Measurements from ENCODE around the gene OTOG.

Gene OTOG

DNA sequence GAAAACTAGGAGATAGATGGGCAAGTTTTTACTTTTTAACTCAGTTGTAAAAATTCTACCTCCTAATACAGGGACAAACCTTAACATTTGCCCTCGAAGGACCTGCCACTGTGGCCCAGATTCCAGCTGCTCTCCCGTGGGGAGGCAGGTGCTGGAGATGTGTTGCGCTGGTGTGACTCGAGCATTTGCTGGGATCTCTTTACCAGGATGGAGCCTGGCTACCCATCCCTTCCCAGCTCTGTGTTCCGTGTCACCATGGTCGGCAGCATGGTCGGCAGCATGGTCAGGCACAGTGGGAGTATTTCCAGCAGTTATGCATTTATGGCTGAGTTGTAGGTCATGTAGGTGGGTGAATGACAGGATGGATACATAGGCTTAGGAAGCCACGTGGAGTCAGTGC lies 41.1 kb downstream of the OTOG start:
- no peak for DNase-seq (ENCODE audit: low spot score)

DNA sequence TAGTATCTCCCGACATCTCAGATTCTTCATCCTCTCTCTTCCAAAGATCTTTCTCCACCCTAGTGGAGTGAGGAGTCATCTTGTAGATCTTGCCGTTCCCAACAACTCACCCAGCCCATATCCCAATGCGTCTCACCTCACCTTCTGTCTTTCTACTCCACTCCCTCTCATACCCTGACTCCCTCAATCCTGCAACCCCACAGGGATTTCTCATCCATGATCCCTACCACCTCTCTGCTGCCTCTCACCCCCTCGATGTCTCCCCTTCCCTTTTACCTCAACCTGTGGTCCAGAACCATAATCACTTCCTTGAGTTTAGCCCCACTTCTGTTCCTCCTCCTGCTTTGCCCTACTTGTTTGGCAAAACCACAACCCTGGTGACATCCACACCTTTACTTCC lies 41.7 kb downstream of the OTOG start:
- DNase-seq (ENCODE audit: low spot score): no peak

DNA sequence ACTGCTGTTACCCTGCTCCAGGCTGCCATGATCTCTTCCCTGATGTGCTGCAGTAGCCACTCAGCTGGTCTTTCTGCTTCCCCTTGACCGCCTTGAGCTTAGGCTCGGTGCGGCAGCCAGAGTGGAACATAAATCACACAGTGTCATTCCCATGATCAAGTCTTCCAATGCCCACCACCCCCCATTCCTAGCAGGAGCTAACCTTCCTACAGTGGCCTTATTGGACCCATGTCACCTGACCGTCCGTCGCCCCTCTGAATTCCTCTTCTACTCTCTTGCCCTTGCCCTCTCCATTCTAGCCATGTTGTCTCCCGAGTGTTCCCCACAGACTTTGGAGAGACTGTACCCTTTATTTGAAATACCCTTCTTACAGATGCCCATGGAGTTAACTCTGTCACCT lies 43.4 kb downstream of the OTOG start:
- no peak for DNase-seq (ENCODE audit: low spot score)

DNA sequence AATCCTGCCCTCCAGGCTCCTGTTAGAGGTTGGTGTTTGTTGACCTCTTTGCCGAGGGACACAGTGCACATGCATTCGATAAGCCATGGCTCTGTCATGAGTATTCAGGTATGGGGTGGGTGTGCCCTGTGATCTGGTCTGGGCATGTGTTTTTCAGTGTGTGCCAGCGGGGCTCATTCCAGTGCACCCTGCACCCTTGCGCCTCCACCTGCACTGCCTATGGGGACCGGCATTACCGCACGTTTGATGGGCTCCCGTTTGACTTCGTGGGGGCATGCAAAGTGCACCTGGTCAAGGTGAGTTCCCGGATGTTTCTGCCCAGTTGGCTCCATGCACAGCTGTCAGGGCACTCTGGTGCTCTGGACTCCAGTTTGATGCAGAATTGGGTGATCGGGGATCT lies 44.2 kb downstream of the OTOG start:
- DNase-seq (ENCODE audit: low spot score): no peak

DNA sequence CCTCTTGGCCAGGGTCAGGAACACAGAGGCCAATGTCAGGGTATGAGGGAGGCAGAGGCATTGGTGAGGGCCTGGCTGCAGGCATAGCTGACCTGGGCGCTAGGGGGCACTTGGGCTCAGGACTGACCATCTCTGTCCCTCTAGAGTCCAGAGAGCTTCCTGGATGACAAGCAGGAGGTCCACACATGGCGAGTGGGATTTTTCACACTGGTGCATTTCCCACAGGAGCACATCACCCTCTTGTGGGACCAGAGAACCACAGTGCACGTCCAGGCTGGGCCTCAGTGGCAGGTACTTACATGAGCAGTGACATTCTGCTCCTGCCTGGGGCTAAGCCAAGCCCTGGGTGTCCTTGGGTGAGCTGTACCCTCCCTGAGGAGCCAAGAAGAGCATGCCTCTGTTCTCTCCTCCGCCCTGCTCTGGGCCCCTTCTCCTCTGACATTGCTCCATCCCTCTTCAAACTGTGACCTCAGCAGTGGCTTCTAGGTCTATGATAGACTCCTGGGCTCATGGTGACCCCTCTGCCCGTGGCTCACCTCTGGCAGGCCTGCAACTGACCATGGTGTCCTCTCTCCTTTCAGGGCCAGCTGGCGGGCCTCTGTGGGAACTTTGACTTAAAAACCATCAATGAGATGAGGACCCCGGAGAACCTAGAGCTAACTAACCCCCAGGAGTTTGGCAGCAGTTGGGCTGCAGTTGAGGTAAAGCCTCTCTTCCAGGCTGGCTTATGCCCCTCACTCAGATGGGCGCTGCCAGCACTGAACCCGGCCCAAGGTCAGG lies 46.6 kb downstream of the OTOG start:
- no peak for DNase-seq (ENCODE audit: low spot score)

DNA sequence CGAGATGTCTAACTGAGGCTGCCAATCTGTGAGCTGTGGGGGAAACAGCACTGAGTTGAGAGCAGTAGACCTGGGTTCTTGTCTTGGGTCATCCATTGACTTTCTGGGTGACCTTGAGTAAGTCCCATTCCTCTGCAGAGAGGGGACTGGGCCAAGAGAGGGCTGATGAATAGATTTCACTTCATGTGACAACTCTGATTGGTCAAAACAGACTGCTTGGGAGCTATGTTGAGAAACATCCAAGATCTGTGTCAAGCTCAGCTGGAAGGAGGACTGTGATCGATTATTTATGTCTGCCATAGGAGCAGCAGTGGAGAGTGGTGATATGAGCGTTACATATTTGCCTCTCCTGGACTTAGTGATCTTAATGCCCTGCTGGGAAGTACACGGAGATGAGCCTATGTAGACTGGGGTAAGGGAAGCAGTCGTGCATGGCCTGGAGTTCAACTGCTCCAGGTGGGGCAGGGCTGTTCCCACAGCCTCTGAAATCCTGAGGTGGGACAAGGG lies 47.7 kb downstream of the OTOG start:
- DNase-seq (ENCODE audit: low spot score): no peak

DNA sequence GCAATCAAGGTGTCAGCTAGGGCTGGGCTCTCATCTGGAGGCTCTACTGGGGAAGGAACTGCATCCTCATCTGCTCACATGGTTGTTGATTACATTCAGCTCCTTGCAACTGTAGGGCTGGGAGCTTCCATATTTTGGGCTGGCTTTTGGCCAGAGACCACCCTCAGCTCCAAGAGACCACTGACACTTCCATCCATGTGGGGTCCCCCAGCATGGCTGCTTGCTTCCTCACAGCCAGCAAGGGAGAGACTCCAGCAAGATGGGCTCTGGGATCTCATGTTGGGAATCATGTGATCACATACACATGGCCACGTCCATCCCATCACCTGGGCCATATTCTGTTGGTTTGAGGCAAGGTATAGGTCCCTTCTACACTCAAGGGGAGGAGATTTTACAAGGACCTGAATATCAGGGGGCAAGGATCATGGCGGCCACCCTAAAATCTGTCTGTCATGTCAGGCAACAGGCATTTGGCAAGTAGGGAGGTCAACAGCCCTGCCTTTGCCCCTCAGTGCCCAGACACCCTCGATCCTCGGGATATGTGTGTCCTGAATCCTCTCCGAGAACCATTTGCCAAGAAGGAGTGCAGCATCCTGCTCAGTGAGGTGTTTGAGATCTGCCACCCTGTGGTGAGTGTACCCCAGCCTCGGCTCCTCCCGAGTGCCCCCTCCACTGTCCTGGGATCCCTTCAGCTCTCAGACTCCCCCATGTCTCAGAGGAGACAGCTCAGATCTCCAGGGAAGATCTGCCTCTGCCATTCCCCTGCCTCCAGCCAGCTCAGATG lies 48.7 kb downstream of the OTOG start:
- no peak for DNase-seq (ENCODE audit: low spot score)

DNA sequence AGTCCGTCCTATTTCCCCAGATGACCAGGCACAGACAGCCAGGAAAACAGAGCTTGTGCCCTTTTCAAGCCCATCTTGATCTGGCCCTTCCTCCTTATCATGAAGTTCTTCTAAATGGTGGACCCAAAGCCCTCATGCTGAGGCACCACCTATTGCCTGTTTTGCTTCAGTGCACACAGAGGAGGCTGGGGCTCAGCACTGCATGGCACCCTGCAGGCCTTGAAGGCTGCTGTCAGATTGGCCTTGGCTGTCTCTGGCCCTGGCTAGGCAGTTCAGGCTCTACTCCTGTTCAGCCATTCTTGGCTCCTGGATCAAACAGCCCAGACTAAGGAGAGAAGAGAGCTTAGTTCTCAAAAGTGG lies 49.2 kb downstream of the OTOG start:
- no peak for DNase-seq (ENCODE audit: low spot score)

DNA sequence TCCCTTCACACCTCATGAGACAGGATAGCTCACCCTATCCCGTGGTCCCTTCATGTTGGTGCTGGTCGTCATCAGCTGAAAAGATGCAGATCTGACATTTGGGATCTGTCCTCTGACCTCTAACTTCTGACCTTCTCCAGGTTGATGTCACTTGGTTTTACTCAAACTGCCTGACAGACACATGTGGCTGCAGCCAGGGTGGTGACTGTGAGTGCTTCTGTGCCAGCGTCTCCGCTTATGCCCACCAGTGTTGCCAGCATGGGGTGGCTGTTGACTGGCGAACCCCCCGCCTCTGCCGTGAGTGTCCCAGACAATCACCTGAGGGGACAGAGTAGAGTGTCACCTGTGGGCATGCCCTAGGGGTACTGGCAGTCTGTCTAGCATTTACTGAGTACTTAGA lies 49.7 kb downstream of the OTOG start:
- no peak for DNase-seq (ENCODE audit: low spot score)

DNA sequence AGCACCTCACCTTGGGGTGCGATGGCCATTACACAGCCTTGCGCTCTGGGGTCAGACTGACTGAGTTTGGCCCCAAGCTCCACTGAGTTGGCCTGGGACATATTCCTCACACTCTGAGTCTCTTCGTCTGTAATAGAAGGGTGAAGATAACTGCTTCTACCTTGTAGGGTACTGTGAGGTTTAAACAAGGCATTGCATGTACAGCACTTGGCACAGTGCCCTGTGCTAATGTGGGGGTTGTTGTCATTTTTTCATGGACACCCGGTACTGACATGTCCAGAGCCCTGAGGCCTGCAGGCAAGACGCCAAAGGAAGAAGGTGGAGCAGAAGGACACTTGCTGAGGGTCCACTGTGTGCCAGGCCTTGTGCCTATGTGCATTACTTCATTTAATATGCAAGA lies 50.7 kb downstream of the OTOG start:
- no peak for DNase-seq (ENCODE audit: low spot score)

DNA sequence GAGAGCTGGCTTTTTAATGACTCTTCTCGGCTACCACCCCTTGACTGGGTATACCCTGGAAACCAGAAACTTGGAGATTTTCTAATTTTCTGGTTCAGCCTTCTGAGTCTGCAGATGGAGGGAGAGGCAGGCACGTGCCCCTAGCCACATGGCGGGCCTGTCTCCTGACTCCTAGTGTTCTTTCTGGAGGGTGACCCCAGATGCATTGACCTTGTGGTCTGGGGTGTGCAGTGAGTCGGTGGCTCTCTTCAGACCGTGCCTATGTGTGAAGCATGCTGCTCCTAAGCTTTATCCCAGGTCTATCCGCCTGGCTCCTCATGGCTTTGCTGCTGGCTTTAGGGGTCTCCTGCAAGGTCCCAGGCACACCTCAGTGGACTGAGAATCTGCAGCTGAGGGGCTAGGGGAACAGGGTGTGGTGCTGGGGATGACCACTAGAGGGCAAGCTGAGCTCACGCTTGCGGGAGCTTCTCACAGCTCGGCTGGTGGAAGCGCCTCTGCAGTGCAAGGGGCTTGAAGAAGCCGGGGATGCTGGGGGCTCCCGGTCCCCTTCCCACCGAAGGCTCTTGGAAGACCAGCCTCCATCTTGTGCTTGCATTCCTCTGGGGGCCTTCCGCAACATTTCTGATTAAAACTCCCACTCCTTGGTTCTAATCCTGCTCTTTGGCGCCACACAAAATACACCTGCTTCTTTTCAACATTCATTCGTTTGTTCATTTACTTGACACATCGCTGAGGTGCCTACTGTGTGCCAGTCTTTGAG lies 51.8 kb downstream of the OTOG start:
- DNase-seq (ENCODE audit: low spot score): peak; percentile 45

DNA sequence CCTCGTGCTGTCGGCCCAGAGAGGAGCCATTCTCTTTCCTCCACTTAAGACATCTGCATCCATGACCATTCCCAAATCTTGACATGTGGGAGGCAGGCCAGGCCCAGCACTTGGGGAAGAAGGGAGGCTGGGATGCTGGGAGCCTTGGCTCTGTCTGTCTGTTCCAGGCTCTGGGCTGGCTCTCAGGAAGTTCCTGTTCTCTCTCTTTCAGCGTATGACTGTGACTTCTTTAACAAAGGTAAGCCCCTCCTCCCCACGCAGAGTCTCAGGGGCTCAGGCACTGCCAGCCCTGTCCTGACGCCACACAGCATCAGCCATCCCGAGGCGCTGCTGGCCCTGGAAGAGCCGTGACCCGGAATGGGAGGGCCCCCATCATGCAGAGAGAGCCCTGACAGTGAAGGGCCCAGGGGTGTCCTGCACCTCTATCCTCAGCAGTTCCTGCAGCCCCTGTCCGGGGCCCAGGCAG lies 52.4 kb downstream of the OTOG start:
- DNase-seq (ENCODE audit: low spot score): no peak

DNA sequence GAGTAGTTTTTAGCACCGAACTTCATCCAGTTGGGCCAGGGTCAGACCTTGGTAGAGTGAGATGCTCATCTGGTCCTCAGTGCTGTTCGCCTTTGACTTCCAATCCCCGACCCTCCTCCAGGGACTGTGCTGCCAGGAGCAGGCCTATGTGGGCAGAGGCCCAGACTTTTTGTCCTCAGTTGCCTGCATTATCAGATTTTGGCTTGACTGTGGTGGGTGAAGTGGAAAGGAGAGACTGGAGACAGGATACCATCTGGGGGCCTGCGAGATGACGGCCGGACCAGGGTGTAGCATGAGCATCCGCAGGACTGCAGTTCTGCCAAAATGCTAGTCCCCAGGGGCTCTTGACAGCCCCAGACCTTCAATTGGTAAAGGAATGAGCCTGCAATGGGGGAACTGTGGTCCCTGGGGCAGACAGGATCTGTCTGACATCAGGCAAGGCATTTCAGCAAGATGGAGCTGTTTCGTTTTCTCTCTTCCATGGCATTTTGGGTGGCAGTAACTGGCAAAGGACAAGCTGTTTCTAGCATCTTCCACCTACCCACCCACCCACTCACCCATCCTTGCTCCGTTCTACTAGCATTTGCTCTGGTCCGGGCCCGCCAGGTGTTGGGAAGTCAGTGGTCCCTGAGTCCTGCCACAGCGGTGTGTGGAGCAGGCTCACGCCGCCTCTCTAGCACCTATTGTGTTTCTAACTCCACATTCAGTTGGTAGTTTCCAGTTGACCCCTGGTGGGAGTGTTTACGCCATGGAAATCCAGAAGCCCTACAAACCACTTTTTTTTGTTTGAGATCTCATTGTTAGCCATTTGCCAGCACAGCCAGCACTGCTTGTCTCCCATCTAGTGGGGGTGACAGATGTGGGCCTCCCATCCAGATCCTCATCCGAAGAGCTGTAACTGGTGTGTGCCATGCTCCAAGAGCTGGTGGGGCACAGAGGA lies 53.5 kb downstream of the OTOG start:
- DNase-seq (ENCODE audit: low spot score): no peak

DNA sequence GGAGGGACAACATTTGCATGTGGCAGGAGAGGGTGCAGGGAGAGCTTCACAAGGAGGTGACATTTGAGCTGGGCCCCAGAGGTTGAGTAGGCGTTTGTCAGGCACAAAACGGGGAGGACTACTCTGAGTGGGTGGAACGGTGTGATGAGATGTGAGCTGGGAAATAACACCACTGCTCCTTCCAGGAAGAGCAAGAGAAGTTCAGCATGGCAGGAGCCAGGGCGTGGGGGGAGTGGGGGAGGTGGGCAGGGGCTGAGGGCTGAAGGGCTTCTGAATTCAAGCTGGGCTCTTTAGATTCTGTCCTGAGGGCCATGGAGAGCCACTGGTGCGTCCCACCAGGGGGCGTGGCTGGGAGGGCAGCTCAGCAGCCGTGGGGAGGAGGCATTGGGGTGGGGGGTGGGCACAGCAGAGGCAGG lies 54.2 kb downstream of the OTOG start:
- no peak for DNase-seq (ENCODE audit: low spot score)

DNA sequence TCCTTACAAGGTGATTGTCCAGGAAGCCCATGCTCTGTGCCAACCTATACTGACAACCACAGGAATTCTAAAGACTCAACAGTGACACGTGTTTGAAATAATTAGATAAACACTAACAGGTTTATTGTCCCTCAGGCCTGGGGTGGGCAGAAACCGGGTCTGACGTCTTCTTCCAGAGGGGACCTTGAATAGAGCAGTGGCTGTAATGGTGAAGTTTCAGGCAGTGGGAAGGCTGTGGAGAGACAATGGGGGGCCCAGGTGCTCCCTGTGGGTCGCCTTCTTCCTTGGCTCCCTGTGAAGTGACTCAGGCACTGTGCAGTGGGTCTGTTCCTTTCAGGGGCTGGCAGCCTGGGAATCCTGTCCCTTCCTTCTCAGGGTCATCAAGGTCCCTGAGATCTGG lies 54.6 kb downstream of the OTOG start:
- no peak for DNase-seq (ENCODE audit: low spot score)

DNA sequence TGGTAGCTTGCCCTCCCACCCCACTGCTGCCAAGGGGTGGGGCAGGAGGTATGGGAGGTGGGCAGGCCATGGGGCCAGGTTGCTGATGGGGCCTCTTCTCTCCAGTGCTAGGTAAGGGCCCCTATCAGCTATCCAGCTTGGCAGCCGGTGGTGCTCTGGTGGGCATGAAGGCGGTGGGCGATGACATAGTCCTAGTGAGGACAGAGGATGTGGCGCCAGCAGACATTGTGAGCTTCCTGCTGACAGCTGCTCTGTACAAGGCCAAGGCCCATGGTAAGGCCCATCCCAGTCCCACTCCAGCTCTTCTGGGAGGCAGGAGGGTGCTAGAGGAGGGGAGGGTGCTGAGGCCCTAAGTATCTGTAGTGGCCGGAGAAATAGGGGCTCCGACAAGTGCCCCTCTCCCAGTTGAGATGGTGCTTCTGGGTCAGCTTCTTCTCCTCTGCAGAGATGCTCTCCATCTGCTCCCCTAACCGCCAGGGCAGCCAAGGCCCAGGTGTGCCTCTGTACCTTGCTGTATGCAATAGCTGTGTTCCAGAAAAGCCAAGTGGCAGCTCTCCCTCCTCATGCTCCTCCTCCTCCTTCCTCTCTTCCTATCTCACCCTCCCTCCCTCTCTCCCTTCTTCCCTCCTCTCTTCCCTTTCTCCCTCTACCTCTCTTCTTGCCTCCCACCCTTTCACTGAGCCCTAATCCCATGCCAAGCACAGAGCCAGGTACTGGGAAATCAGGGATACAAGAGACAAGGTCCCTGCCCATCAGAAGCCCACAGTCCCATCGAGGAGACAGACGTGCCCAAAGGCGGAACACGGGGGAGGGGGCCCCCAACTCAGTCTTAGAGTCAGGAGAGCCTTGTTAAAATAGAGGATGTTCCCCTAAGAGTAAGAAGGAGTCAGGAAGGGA lies 55.3 kb downstream of the OTOG start:
- no peak for DNase-seq (ENCODE audit: low spot score)

DNA sequence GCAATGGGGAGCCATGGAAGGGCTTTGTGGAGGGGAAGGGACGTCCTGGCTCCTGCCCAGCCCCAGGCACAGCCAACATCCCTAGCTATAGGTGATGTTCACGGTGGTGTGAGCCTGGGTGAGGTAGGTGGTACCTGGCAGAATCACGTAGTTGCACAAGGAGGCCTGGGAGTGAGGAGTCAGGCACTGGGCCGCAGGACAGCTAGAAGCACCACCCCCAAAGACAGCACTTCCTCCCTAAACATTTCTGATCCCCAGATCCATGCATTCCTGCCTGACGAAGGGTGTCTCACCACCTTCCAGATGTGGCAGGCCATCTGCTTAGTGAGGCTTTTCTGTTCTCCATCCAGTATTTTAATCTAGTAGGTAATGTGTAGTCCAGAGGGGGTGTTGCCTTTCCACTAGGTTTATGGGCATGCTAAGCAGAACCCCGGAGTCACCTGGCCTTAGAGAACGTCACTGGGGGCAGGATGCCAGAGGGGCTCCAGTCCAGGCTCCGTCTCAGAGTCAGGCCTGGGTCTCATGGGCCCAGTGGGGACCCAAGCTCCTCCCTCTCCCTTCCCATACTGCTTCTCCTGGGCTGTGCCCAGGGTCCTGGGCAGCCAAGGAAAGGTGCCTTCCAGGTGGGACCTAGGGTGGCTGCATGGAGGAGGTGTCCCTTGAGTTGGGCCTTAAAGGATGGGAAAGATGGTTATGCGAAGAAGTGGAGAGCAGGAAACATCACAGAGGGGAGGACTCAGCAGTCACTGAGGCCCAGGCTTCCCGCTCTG lies 56.2 kb downstream of the OTOG start:
- DNase-seq (ENCODE audit: low spot score): no peak

DNA sequence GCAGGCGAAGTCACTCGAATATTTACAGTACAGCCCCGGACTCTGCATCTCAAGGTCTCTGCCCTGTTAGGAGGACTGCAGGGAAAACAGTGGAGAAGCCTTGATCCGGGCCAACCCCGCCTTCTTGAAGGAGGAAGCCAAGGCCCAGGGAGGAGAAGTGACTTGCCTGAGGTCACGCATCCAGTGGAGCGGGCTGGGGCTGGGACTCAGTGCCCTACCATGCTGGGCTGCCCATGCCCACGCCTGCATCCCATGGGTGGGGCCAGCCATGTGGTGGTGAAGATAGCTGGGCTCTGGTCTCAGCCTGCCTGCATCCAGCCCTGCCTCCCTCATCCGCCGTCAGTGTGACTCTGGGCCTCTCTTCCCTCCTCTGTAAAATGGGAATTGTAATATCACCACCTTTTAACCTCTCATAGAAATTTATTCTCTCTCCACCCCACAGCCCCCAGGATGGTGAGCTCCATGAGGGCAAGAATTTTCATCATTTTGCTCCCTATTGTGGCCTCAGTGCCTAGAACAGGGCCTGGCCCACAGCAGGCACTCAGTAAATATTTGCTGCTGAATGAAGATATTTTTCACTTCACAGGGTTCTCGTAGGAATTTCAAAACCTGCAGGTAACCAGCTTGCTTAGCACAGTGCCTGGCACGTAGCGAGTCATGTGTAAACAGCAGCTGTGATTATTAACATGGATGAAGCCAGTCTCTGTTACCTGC lies 57.3 kb downstream of the OTOG start:
- no peak for DNase-seq (ENCODE audit: low spot score)

DNA sequence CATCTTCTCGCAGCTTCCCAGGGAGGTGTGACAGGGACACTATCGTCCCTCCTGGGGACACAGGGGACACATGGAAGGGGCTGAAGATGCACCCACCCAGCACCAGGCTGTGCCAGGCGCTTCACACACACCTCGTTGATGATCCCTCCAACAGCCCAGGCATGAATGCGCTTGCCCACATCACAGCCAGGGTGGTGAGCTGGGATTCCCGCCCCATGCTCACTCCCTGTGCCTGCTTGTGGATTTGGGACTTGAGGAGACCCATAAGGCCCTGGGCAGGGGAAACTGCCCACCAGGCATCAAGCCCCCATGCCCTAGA lies 57.8 kb downstream of the OTOG start:
- no peak for DNase-seq (ENCODE audit: low spot score)
